Osteoblast (primary cell): ENCODE results near the gene FAM50B. TPM values are rescaled to one million over a fixed set of nuclear protein-coding genes. Genes with fewer than 3 reads are reported as not detected.

ENCODE experiments used
- DNase-seq: peaks from one replicate; pipeline ENCODE4 v3.0.0; 2011; ENCODE audit warnings: low spot score, mixed read lengths; ENCODE audit not compliant: insufficient read length; ENCODE audit errors: missing footprints
- H2AFZ ChIP-seq: 2 replicates; pipeline ENCODE4 v1.6.0; 2011; ENCODE audit warnings: mild to moderate bottlenecking, low read length
- H3K27ac ChIP-seq: 2 replicates; pipeline ENCODE4 v1.5.1; 2011; ENCODE audit warnings: mild to moderate bottlenecking, low read depth, low read length, moderate library complexity
- H3K27me3 ChIP-seq: 2 replicates; pipeline ENCODE4 v1.6.0; 2012; ENCODE audit warnings: mild to moderate bottlenecking, control low read depth, inconsistent platforms, low read length, moderate library complexity; ENCODE audit not compliant: insufficient read depth
- H3K36me3 ChIP-seq: 2 replicates; pipeline ENCODE4 v1.5.1; 2011; ENCODE audit warnings: mild to moderate bottlenecking, low read length, control low read depth, moderate library complexity; ENCODE audit not compliant: insufficient read depth
- H3K4me1 ChIP-seq: 2 replicates; pipeline ENCODE4 v1.5.1; 2011; ENCODE audit warnings: mild to moderate bottlenecking, low read length, control low read depth, moderate library complexity; ENCODE audit not compliant: insufficient read depth
- H3K4me2 ChIP-seq: 2 replicates; pipeline ENCODE4 v1.6.0; 2011; ENCODE audit warnings: mild to moderate bottlenecking, low read length; ENCODE audit not compliant: insufficient read depth
- H3K4me3 ChIP-seq: fragments of 200-600 bp; sonication (generic); 3 replicates; pipeline ENCODE4 v1.5.1; 2012; ENCODE audit warnings: mild to moderate bottlenecking, low read length, inconsistent platforms; ENCODE audit not compliant: insufficient read depth
- H3K79me2 ChIP-seq: 2 replicates; pipeline ENCODE4 v1.6.0; 2012; ENCODE audit warnings: mild to moderate bottlenecking, low read length, control low read depth, inconsistent platforms; ENCODE audit not compliant: insufficient read depth
- H3K9me3 ChIP-seq: 2 replicates; pipeline ENCODE4 v1.5.1; 2011; ENCODE audit warnings: low read depth, low read length, control low read depth
- H4K20me1 ChIP-seq: 2 replicates; pipeline ENCODE4 v1.6.0; 2012; ENCODE audit warnings: mild to moderate bottlenecking, low read length, control low read depth; ENCODE audit not compliant: insufficient read depth
- total RNA-seq: library from RNA; depleted of rRNA; stranded (reverse); fragments of >200 nt; gene quantifications from 2 replicates; pipeline ENCODE4 v1.2.3, GENCODE V29; 2012
- TF ChIP-seq, protein P1 (sequence below): IDR thresholded peaks from 2 replicates; pipeline ENCODE4 v1.5.1; 2011; ENCODE audit warnings: mild to moderate bottlenecking, low read depth, low read length, moderate library complexity; ENCODE audit errors: extremely low read depth

The FAM50B gene
- total RNA-seq, 1 donor = 8.0 TPM

DNA sequence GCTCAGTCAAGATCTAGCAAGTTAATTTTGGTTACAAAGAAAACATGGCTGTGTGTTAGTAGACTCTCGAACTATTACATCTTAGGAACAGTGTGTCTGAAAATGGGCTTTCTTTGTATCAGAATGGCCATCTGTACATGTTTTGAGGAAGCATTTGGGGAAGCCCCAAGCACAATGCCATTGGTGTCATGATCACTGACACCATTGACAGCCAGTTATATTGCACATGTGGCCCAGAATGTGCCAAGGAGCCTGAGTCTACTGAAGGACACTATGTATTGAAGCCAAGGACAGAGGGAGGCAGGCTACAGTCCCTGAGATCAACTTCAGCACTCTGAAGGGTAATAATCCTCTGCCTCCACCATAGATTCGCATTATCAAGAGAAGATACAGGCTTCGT is 12.6 kb upstream of the FAM50B start:
- no peaks in the 10 kb centered on the region for H3K9me3 ChIP-seq
- H2AFZ ChIP-seq = no peak overlapping the region
- no peak for DNase-seq
- TF ChIP-seq, protein P1, sequence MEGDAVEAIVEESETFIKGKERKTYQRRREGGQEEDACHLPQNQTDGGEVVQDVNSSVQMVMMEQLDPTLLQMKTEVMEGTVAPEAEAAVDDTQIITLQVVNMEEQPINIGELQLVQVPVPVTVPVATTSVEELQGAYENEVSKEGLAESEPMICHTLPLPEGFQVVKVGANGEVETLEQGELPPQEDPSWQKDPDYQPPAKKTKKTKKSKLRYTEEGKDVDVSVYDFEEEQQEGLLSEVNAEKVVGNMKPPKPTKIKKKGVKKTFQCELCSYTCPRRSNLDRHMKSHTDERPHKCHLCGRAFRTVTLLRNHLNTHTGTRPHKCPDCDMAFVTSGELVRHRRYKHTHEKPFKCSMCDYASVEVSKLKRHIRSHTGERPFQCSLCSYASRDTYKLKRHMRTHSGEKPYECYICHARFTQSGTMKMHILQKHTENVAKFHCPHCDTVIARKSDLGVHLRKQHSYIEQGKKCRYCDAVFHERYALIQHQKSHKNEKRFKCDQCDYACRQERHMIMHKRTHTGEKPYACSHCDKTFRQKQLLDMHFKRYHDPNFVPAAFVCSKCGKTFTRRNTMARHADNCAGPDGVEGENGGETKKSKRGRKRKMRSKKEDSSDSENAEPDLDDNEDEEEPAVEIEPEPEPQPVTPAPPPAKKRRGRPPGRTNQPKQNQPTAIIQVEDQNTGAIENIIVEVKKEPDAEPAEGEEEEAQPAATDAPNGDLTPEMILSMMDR = no peak
- H3K79me2 ChIP-seq = no peaks in the 10 kb centered on the region
- no peak overlapping the region for H3K4me2 ChIP-seq
- H3K4me1 ChIP-seq = peaks cover 44% of the 10 kb centered on the region
- no peaks in the 10 kb centered on the region for H3K27me3 ChIP-seq
- no peak overlapping the region for H3K4me3 ChIP-seq
- no peak overlapping the region for H3K27ac ChIP-seq
- H3K36me3 ChIP-seq = no peaks in the 10 kb centered on the region
- no peaks in the 10 kb centered on the region for H4K20me1 ChIP-seq

DNA sequence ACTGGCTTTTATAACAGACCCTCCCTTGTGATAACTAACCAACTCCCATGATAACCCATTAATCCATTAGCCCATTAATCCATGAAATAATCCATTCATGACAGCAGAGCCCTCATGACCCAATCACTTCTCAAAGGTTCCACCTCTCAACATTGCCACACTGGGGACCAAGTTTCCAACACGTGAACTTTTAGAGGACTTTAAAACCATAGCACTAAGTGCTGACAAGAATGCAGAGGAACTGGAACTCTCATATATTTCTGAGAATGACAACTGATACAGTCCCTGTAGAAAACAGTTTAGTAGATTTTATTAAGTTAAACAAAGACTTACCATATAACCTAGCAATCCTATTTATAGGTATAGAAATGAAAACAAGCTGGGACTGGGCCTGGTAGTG is 11.4 kb upstream of the FAM50B start:
- no peaks in the 10 kb centered on the region for H3K27me3 ChIP-seq
- no peak for DNase-seq
- TF ChIP-seq, protein P1 = no peak
- H4K20me1 ChIP-seq = no peaks in the 10 kb centered on the region
- H3K4me2 ChIP-seq = no peak overlapping the region
- H3K79me2 ChIP-seq = no peaks in the 10 kb centered on the region
- no peak overlapping the region for H2AFZ ChIP-seq
- no peaks in the 10 kb centered on the region for H3K9me3 ChIP-seq
- no peaks in the 10 kb centered on the region for H3K36me3 ChIP-seq
- H3K4me3 ChIP-seq = no peak overlapping the region
- H3K4me1 ChIP-seq = peaks cover 49% of the 10 kb centered on the region
- no peak overlapping the region for H3K27ac ChIP-seq

DNA sequence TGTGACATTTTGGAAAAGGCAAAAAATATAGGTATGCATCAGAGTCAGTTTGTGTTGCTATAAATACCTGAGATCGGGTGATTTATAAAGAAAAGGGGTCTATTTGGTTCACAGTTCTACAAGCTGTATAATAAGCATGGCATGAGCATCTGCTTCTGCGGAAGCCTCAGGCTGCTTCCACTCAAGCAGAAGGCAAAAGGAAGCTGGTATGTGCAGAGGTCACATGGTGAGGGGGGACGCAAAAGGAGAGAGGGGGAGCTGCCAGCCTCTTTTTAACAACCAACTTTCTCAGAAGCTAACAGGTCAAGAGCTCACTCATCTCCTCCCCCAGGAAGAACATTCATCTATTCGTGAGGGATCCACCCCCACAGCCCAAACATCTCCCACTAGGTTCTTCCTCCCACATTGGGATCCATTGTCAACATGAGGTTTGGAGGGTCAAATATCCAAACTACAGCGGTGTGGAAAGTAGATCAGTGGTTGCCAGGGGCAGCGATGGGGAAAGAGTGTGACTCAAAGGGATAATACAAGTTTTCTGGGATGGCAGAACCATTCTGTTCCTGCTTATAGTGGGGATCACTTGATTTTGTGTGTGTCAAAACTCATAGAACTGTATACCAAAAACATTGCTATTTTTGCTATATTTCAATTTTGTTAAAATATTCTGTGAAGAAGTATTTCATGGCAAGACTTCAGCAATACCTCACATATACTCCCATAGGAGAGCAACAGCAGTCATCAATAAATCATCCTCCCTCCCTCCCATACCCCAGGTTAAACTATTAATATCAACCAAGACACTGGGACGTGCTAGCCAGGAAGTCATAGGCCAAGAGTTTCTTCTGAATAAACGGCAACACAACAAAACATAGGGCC is 9.9 kb upstream of the FAM50B start:
- H3K27me3 ChIP-seq = no peaks in the 10 kb centered on the region
- H3K4me2 ChIP-seq = peak overlapping the region; percentile 5
- no peaks in the 10 kb centered on the region for H4K20me1 ChIP-seq
- DNase-seq = no peak
- no peak overlapping the region for H2AFZ ChIP-seq
- H3K36me3 ChIP-seq = no peaks in the 10 kb centered on the region
- no peaks in the 10 kb centered on the region for H3K79me2 ChIP-seq
- H3K4me1 ChIP-seq = peaks cover 63% of the 10 kb centered on the region
- TF ChIP-seq, protein P1 = no peak
- H3K27ac ChIP-seq = peak overlapping the region; percentile 57
- H3K4me3 ChIP-seq = no peak overlapping the region
- H3K9me3 ChIP-seq = no peaks in the 10 kb centered on the region

DNA sequence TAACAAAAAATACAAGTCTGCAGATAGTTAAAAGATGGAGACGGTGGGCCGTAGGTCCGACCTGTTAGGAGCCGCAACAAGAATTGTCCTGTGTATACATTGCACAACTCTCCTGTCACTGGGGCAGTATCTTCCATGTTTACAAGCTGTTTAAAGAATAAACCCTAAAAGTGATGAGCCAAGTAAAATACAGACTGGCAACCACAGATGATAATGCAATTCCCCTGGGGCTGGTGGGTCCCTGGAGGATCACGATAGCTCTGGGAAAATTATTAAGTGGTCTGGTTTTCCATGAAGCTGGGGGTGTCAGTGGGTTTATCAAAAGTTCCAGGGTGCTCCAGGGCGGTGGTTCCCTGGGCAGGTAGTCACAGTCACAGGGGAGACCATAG is 8.1 kb upstream of the FAM50B start:
- Histone ChIP-seq H3K9me3 (no peaks in the 10 kb centered on the region), H4K20me1 (no peaks in the 10 kb centered on the region), H3K79me2 (no peaks in the 10 kb centered on the region), H3K4me2 (peak overlapping the region; percentile 59), H3K27ac (peak overlapping the region; percentile 95), H3K36me3 (no peaks in the 10 kb centered on the region), H3K4me1 (peaks cover 57% of the 10 kb centered on the region), H3K4me3 (peak overlapping the region; percentile 30), H2AFZ (no peak overlapping the region), H3K27me3 (no peaks in the 10 kb centered on the region)
- DNase-seq = peak; percentile 50
- TF ChIP-seq, protein P1 = no peak
